NCI-H146 (cell line): Measurements from ENCODE around the gene USP9X.
"Not testable (repeated sequence)": the region's sequence is repeated elsewhere in the genome, so short reads cannot be mapped to it uniquely, and the experiment has no call there.

Experiments
- DNase-seq: peaks from one replicate; lab custom pipeline; 2025; lab: John Stamatoyannopoulos, UW

Gene USP9X

DNA sequence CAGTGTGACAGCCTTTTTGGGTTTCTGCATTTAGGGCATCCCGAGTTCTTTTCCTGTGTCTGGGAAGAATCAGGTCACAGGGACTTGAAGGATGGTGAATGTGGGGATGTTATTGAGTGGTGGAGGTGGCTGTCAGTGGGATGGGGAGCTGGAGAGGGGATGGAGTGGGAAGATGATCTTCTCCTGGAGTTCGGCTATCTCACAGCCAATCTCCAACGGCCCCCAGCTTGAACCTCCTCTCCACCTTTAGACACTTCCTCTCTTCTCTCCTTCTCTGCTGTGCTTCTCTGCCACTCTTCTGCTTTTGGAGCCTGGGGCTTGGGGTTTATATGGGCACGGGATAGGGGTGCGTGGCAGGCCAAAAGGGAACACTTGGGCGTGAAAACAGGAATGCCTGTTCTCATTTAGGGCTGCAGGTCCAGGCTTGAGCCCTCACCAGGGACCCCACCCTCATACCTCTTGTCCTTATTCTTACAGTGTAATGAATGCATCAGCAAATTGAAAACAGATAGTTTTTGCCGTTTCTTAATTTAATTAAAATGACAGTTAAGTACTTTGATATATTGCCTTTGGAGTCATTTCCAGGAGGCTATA lies 37.5 kb downstream of the USP9X start:
- no peak for DNase-seq

- DNase-seq = no peak
Observed at GRCh38 chrX:41127477-41128192, 42.4 kb downstream of the USP9X start.

- DNase-seq = no peak
Observed at GRCh38 chrX:41128955-41129354, 43.7 kb downstream of the USP9X start.

DNA sequence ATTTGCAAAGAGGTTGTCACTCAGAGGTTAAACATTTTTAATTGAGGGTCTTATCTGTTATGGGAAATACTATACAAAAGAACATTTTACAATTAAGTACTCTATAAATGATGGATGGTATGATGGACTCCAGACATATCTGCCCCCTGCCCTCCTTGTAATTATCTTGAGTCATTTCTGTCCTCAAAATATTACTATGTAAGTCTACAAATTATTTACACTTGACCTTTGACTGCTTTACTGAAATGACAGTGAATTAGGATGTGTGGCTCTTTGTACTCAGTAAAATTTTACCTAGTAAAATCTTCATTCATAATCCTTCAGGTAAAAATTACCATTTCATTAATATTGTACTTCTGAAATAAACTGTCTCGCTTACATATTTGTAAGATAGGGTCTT lies 46.5 kb downstream of the USP9X start:
- no peak for DNase-seq

GRCh38 chrX:41133551-41133950 lies 48.3 kb downstream of the USP9X start:
- DNase-seq = no peak

DNA sequence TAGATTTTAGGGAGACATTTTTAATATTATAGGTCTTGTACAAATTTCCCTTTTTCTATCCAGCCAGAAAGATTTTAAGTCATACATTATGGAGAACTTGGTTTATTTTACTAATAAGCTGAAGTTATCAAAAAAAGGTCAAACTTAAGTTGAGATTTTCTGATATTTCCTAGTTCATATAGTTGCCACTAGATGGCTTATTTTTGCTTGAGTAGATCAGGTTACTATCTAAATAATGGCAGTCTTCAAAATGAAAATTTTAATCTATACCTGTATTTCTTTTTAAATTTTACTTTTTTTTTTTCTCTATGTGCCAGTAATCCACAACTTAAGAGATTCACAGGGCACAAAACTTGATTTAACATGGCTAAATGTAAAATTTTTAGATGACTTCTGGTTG lies 52.3 kb downstream of the USP9X start:
- DNase-seq = no peak

- DNase-seq = no peak
Observed at GRCh38 chrX:41142130-41142910, 57.1 kb downstream of the USP9X start.

DNA sequence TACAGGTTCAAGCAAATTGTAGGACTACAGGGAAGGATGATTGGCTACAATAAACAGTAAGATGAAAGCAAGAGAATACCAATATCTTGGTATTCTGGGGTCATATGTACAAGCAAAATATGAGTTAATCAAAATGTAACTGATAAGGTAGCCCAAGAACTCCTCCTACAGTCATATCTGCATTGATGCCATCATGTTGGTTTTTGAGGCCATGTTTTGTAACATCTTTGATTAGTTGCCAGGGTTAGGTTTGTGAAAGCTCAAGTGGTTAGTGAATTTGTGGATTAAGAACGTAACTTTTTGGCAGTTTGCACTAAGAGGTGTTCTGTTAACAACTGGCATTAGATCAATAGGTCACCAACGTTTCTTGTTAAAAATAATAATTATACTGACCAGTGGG lies 59.6 kb downstream of the USP9X start:
- no peak for DNase-seq

DNA sequence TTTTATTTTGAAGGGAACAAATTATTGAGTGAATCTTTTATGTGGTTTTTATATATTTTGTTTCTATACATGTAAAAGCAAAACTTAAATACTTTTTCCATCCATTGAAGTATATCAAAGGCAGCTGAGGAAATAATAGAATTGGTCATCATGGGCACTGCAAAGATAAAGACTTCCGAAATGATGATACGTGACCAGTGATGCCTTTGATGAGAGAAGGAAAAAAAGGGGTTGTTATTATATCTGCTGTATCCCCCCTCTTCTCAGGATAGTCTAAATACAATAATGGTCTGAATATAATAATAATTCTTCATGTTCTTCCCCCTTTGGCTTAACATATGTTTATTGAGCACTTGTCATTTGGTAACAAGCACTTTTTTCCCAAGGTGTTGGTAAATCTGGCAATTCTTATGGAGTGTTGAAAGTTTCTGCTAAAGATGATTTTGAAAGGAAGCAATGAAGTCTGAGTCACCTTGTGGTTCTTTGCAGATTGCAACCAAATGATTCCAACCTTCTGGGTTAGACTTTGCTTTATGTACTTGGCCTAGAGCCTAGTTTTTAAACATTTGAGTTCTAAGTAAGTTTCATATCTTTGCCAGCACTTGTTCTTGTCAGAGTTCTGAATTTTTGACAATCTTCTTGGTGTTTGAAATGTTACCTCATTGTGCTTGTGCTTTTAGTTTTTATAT lies 60.8 kb downstream of the USP9X start:
- DNase-seq = no peak

DNA sequence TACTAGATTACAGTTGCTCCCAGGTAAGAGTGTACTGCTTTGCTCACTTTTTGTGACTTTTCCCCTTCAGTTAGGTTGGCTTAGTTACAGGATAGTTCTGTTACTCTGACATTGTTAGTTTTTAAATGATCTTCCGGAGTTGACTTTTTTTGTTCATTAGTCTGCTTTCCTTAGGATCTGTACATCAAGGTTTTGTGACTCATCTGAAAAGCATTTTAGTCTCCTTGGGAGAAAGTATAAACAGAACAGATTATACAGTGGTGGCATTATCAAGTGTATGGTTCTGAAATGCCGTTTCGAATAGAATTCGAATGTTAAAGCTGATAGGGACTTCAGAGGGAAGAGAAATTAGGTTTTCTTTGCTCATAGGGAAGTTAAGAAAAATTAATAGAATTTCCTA lies 63.3 kb downstream of the USP9X start:
- no peak for DNase-seq

DNA sequence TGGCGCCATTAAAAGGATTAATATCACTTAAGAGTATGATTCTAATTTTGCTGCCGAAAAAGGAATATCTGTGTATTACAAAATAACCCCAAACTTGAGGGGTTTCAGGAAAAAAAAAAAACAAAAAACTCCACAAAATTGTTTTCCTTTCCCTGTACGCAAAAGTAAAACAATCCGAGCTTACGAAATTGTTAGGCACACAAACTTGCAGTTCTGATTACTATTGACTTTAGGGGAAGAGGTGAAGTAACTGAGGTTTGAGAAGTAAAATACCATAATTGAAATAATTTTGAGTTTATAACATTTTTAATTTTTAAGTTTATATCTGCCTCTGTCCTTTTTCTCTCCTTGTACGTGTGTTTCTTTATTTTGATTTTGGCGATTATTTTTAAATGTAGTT lies 64.8 kb downstream of the USP9X start:
- DNase-seq = no peak

DNA sequence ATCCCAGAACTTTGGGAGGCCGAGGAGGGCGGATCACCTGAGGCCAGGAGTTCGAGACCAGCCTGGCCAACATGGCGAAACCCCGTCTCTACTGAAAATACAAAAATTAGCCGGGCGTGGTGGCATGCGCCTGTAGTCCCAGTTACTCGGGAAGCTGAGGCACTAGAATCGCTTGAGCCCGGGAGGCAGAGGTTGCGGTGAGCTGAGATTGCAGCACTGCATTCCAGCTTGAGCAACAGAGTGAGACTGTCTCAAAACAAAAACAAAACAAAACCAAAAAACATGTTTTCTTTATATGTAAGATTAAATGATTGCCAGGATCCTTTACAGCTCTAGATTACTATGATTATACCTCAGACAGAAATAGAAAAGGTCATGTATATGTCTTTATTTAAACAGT lies 66.5 kb downstream of the USP9X start:
- not testable (repeated sequence) for DNase-seq

DNA sequence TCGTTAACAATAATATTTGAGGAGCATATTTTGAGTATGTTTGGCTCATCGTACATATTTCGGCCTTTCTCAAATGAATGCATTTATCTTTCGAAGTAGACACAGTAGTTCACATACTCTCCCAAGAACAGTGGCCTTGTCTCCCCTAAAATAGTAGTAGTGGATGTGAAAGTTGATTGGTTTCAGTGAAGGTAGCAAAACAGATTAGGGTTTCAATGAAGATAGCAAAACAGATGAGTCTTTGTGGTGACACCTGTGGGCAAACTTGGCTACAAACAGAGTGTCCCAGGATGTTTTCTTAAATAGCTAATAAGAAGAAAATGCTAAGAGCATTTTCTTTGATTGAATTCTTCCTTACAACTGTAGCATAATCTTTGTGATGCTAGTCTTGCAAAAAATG lies 67.0 kb downstream of the USP9X start:
- no peak for DNase-seq

- DNase-seq = no peak
Observed at GRCh38 chrX:41153448-41153847, 68.2 kb downstream of the USP9X start.

- no peak for DNase-seq
Observed at GRCh38 chrX:41153957-41154356, 68.7 kb downstream of the USP9X start.

GRCh38 chrX:41164449-41164848 lies 79.2 kb downstream of the USP9X start:
- peak; percentile 18 for DNase-seq

- no peak for DNase-seq
Observed at GRCh38 chrX:41167888-41168287, 82.6 kb downstream of the USP9X start.

DNA sequence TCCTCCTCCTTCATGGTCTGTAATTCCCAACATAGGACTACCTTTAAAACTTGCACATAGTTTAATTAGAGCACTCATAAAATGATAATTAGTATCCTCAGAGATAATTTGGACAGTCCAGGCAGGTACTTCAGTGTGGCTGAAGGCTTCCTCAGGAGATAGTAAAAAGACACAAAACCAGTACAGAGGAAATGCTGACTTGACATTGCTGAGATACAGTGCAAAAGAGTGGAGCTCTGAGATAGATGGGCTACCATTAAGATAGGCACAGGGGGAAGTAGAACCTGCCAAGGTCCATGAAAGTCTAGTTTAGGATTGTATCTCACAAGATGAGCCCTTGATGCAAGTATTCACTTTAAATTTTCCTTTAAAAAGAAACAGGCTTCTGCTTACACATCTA lies 91.0 kb downstream of the USP9X start:
- no peak for DNase-seq

DNA sequence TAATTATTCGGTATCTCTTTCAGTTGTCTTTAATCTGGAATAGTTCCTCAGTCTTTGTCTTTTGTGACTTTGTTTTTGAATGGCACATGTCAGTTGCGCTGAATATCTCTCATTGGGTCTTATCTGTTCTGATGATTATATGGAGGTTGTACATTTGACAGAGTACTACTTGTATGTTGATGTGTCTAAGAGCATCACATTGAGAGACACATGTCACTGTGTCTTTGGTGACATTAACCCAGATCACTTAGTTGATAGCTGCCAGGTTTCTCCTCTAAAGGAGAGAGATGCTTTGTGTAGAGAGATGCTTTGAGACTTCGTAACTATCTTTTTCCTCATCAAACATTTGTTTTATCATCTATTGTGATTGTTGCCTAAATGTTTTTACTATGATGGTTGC lies 92.1 kb downstream of the USP9X start:
- no peak for DNase-seq

- DNase-seq = no peak
Observed at GRCh38 chrX:41178201-41178600, 93.0 kb downstream of the USP9X start.

GRCh38 chrX:41180194-41180908 lies 95.1 kb downstream of the USP9X start:
- peak; percentile 22 for DNase-seq

DNA sequence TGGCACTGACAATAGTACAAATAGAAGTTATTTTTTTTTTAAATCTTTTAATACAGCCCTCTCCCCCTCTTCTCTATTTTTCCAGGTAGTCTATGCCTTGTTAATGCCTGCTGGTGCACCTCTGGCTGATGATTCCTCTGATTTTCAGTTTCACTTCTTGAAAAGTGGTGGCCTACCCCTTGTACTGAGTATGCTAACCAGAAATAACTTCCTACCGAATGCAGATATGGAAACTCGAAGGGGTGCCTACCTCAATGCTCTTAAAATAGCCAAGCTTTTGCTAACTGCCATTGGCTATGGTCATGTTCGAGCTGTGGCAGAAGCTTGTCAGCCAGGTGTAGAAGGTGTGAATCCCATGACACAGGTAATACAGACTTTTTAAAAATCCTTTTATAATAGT lies 99.1 kb downstream of the USP9X start:
- DNase-seq = no peak
